Measurements from ENCODE around the gene PLCH1.

The PLCH1 gene

GRCh38 chr3:155488671-155489070 is 256.2 kb downstream of the PLCH1 start:
- Histone ChIP-seq H3K9ac (ENCODE audit: low read length) (no peak overlapping the region), H3K4me1 (ENCODE audit: insufficient read depth, low read length, severe bottlenecking) (peaks cover 4% of the 10 kb centered on the region), H3K9me3 (ENCODE audit: low read length) (no peaks in the 10 kb centered on the region), H3K27ac (ENCODE audit: low read depth, low read length, poor library complexity, severe bottlenecking) (no peak overlapping the region), H3K9me2 (ENCODE audit: low read depth, low read length) (no peaks in the 10 kb centered on the region), H2AFZ (ENCODE audit: low read length) (no peak overlapping the region), H3F3A (ENCODE audit: insufficient read depth, low read length) (no peaks in the 10 kb centered on the region), H4K20me1 (ENCODE audit: insufficient read depth, low read length) (no peaks in the 10 kb centered on the region), H3K27me3 (ENCODE audit: insufficient read depth, low read length) (no peaks in the 10 kb centered on the region), H3K79me2 (ENCODE audit: insufficient read depth, low read length) (no peaks in the 10 kb centered on the region), H3K4me2 (ENCODE audit: low read length) (no peak overlapping the region), H3K36me3 (ENCODE audit: insufficient read depth, low read length) (no peaks in the 10 kb centered on the region), H3K4me3 (ENCODE audit: low read depth, low read length, poor library complexity, severe bottlenecking) (no peak overlapping the region)
- TF ChIP-seq EZH2 (IDR thresholded peaks at IDR 0.05; ENCODE audit: borderline replicate concordance, low read length), result no peak
- no peak for TF ChIP-seq CTCF (IDR thresholded peaks at IDR 0.05; ENCODE audit: low read length)

GRCh38 chr3:155485897-155486296 is 259.0 kb downstream of the PLCH1 start:
- no peak overlapping the region for H3K9ac ChIP-seq (ENCODE audit: low read length)
- no peaks in the 10 kb centered on the region for H3F3A ChIP-seq (ENCODE audit: insufficient read depth, low read length)
- no peak overlapping the region for H3K4me3 ChIP-seq (ENCODE audit: low read depth, low read length, poor library complexity, severe bottlenecking)
- H2AFZ ChIP-seq (ENCODE audit: low read length), result no peak overlapping the region
- H3K36me3 ChIP-seq (ENCODE audit: insufficient read depth, low read length), result no peaks in the 10 kb centered on the region
- no peak for TF ChIP-seq EZH2 (IDR thresholded peaks at IDR 0.05; ENCODE audit: borderline replicate concordance, low read length)
- no peak for TF ChIP-seq CTCF (IDR thresholded peaks at IDR 0.05; ENCODE audit: low read length)
- no peaks in the 10 kb centered on the region for H3K4me1 ChIP-seq (ENCODE audit: insufficient read depth, low read length, severe bottlenecking)
- no peaks in the 10 kb centered on the region for H4K20me1 ChIP-seq (ENCODE audit: insufficient read depth, low read length)
- H3K79me2 ChIP-seq (ENCODE audit: insufficient read depth, low read length), result no peaks in the 10 kb centered on the region
- H3K27me3 ChIP-seq (ENCODE audit: insufficient read depth, low read length), result no peaks in the 10 kb centered on the region; the same call in 1 of the 2 replicates
- no peaks in the 10 kb centered on the region for H3K9me2 ChIP-seq (ENCODE audit: low read depth, low read length)
- H3K27ac ChIP-seq (ENCODE audit: low read depth, low read length, poor library complexity, severe bottlenecking), result no peak overlapping the region
- no peaks in the 10 kb centered on the region for H3K9me3 ChIP-seq (ENCODE audit: low read length)
- H3K4me2 ChIP-seq (ENCODE audit: low read length), result no peak overlapping the region

GRCh38 chr3:155481591-155481990 is 263.3 kb downstream of the PLCH1 start:
- Histone ChIP-seq H3F3A (ENCODE audit: insufficient read depth, low read length) (no peaks in the 10 kb centered on the region), H3K4me1 (ENCODE audit: insufficient read depth, low read length, severe bottlenecking) (no peaks in the 10 kb centered on the region), H3K4me3 (ENCODE audit: low read depth, low read length, poor library complexity, severe bottlenecking) (no peak overlapping the region), H3K9me3 (ENCODE audit: low read length) (no peaks in the 10 kb centered on the region), H3K27me3 (ENCODE audit: insufficient read depth, low read length) (no peaks in the 10 kb centered on the region; the same call in 1 of the 2 replicates), H2AFZ (ENCODE audit: low read length) (no peak overlapping the region), H3K9ac (ENCODE audit: low read length) (no peak overlapping the region), H3K9me2 (ENCODE audit: low read depth, low read length) (no peaks in the 10 kb centered on the region), H3K79me2 (ENCODE audit: insufficient read depth, low read length) (no peaks in the 10 kb centered on the region), H3K27ac (ENCODE audit: low read depth, low read length, poor library complexity, severe bottlenecking) (no peak overlapping the region), H3K4me2 (ENCODE audit: low read length) (no peak overlapping the region), H3K36me3 (ENCODE audit: insufficient read depth, low read length) (no peaks in the 10 kb centered on the region), H4K20me1 (ENCODE audit: insufficient read depth, low read length) (no peaks in the 10 kb centered on the region)
- TF ChIP-seq CTCF (IDR thresholded peaks at IDR 0.05; ENCODE audit: low read length) (no peak), EZH2 (IDR thresholded peaks at IDR 0.05; ENCODE audit: borderline replicate concordance, low read length) (no peak)
